Endodermal cell (in vitro differentiated cells): ENCODE measurements around the gene ZDHHC14. TPM values are rescaled to one million over a fixed set of nuclear protein-coding genes. Genes with fewer than 3 reads are reported as not detected.

Experiments used
- DNase-seq: peaks from one replicate; pipeline ENCODE4 v3.0.0-alpha.2; 2017
- H3K27ac ChIP-seq: 2 replicates; pipeline ENCODE4 v1.5.1; 2013; ENCODE audit warnings: mild to moderate bottlenecking, low read depth, low read length, moderate library complexity
- H3K27me3 ChIP-seq: 2 replicates; pipeline ENCODE4 v1.6.1; 2013; ENCODE audit warnings: mild to moderate bottlenecking, low read length, moderate library complexity; ENCODE audit not compliant: insufficient read depth, control insufficient read depth, poor library complexity, severe bottlenecking
- H3K36me3 ChIP-seq: 2 replicates; pipeline ENCODE4 v1.7.0; 2013; ENCODE audit warnings: mild to moderate bottlenecking, low read length, moderate library complexity; ENCODE audit not compliant: control insufficient read depth, insufficient read depth
- H3K4me1 ChIP-seq: one replicate; pipeline ENCODE4 v1.7.0; 2013; ENCODE audit warnings: low read length; ENCODE audit not compliant: control insufficient read depth, insufficient read depth
- H3K4me3 ChIP-seq: 2 replicates; pipeline ENCODE4 v1.5.1; 2013; ENCODE audit warnings: mild to moderate bottlenecking, low read length, moderate library complexity
- H3K9ac ChIP-seq: 2 replicates; pipeline ENCODE4 v1.6.1; 2013; ENCODE audit warnings: mild to moderate bottlenecking, low read length, moderate library complexity; ENCODE audit not compliant: poor library complexity, severe bottlenecking; ENCODE audit errors: extremely low read depth
- H3K9me3 ChIP-seq: 2 replicates; pipeline ENCODE4 v1.6.1; 2013; ENCODE audit warnings: mild to moderate bottlenecking, low read length, moderate library complexity; ENCODE audit not compliant: control insufficient read depth
- H3K27ac Mint-ChIP-seq: 2 replicates; pipeline ENCODE4 v1.8.0; 2020; ENCODE audit warnings: mixed read lengths
- H3K27me3 Mint-ChIP-seq: 2 replicates; pipeline ENCODE4 v1.8.0; 2021; ENCODE audit warnings: mild to moderate bottlenecking, mixed read lengths; ENCODE audit not compliant: insufficient read depth
- H3K36me3 Mint-ChIP-seq: 2 replicates; pipeline ENCODE4 v1.8.0; 2020; ENCODE audit warnings: low read depth, mixed read lengths
- H3K4me1 Mint-ChIP-seq: 2 replicates; pipeline ENCODE4 v1.8.0; 2020; ENCODE audit warnings: mixed read lengths
- H3K4me3 Mint-ChIP-seq: 2 replicates; pipeline ENCODE4 v1.8.0; 2020; ENCODE audit warnings: mild to moderate bottlenecking, moderate library complexity, mixed read lengths
- H3K9me3 Mint-ChIP-seq: 2 replicates; pipeline ENCODE4 v1.8.0; 2020; ENCODE audit warnings: mild to moderate bottlenecking, mixed read lengths
- CTCF ChIP-seq: fragments of 200-600 bp; sonication (generic); conservative IDR thresholded peaks from 2 replicates; pipeline ENCODE4 v1.5.0; 2021; ENCODE audit warnings: antibody characterized with exemption, mild to moderate bottlenecking
- whole genome bisulfite sequencing, 2 experiments: methylation state at CpG; one replicate each; pipeline versions ENCODE4 v1.1.5 to v1.1.7; 2013; ENCODE audit warnings: missing lambda C conversion rate in 2 of 2, mixed read lengths in 1 of 2; ENCODE audit not compliant: insufficient coverage in 1 of 2, insufficient read length in 1 of 2; 5-methylcytosine and 5-hydroxymethylcytosine counted together
- total RNA-seq, 2 donors: library from RNA; stranded (reverse); fragmentation: NEBNext Ultra II Directional in 1 of 2; extraction: Animal tissue kit (Norgen Biotek cat#: 25700) in 1 of 2; gene quantifications; 2 replicates in 1 of 2; 3 replicates in 1 of 2; pipeline ENCODE4 v1.2.1, GENCODE V29; 2021

Gene ZDHHC14
- total RNA-seq, 2 donors from 2014 or later = 2.3 to 4.5 TPM

- DNase-seq = peak; percentile 1
- Histone ChIP-seq H3K9me3 (peaks cover 2% of the 10 kb centered on the region), H3K27ac (no peak overlapping the region), H3K36me3 (no peaks in the 10 kb centered on the region), H3K27me3 (no peaks in the 10 kb centered on the region), H3K4me1 (peaks cover 13% of the 10 kb centered on the region), H3K4me3 (no peak overlapping the region), H3K9ac (no peak overlapping the region)
- Mint-ChIP-seq H3K36me3 (no peaks in the 10 kb centered on the region), H3K4me3 (no peak overlapping the region), H3K27me3 (no peaks in the 10 kb centered on the region), H3K4me1 (peaks cover 23% of the 10 kb centered on the region), H3K27ac (no peak overlapping the region), H3K9me3 (peaks cover 2% of the 10 kb centered on the region)
- TF ChIP-seq CTCF = no peak
- 92 to 100% methylated on average over 2 of the region's 2 CpGs for WGBS, 2 experiments
Measured at GRCh38 chr6:157529654-157530039, 148.7 kb downstream of the ZDHHC14 start.

GRCh38 chr6:157530126-157530525, 149.1 kb downstream of the ZDHHC14 start:
- no peak overlapping the region for H3K27ac Mint-ChIP-seq
- H3K27me3 Mint-ChIP-seq = no peaks in the 10 kb centered on the region

GRCh38 chr6:157530724-157531168, 149.8 kb downstream of the ZDHHC14 start:
- Histone ChIP-seq H3K36me3 (no peaks in the 10 kb centered on the region), H3K9ac (no peak overlapping the region), H3K4me3 (no peak overlapping the region), H3K27ac (no peak overlapping the region), H3K27me3 (no peaks in the 10 kb centered on the region), H3K9me3 (no peaks in the 10 kb centered on the region), H3K4me1 (peaks cover 13% of the 10 kb centered on the region)
- no peaks in the 10 kb centered on the region for H3K27me3 Mint-ChIP-seq
- H3K9me3 Mint-ChIP-seq = no peaks in the 10 kb centered on the region
- H3K36me3 Mint-ChIP-seq = no peaks in the 10 kb centered on the region
- peaks cover 33% of the 10 kb centered on the region for H3K4me1 Mint-ChIP-seq
- no peak for DNase-seq
- 86 to 95% methylated on average over 4 to 10 of the region's 10 CpGs for WGBS, 2 experiments
- no peak for TF ChIP-seq CTCF
- H3K27ac Mint-ChIP-seq = no peak overlapping the region
- no peak overlapping the region for H3K4me3 Mint-ChIP-seq

More at GRCh38 chr6:157530126-157530525, 149.1 kb downstream of the ZDHHC14 start:
- no peaks in the 10 kb centered on the region for H3K36me3 ChIP-seq
- no peaks in the 10 kb centered on the region for H3K27me3 ChIP-seq
- DNase-seq = no peak
- H3K4me1 ChIP-seq = peaks cover 13% of the 10 kb centered on the region
- WGBS, 2 experiments = 80 to 86% methylated on average over 1 to 4 of the region's 4 CpGs
- H3K9me3 Mint-ChIP-seq = no peaks in the 10 kb centered on the region
- H3K4me3 Mint-ChIP-seq = no peak overlapping the region
- no peaks in the 10 kb centered on the region for H3K9me3 ChIP-seq
- H3K36me3 Mint-ChIP-seq = no peaks in the 10 kb centered on the region
- no peak overlapping the region for H3K4me3 ChIP-seq
- H3K9ac ChIP-seq = no peak overlapping the region
- H3K27ac ChIP-seq = no peak overlapping the region
- H3K4me1 Mint-ChIP-seq = peaks cover 27% of the 10 kb centered on the region
- TF ChIP-seq CTCF = no peak
